NCI-H1105 treated with DMSO at 0.1 percent for 48 hours (cell line): ENCODE data around the gene AP1AR.

Source experiments
- DNase-seq: peaks from one replicate; lab custom pipeline; 2025; lab: John Stamatoyannopoulos, UW

AP1AR gene

GRCh38 chr4:112312610-112313239 lies 81.1 kb downstream of the AP1AR start:
- DNase-seq, result no peak

GRCh38 chr4:112315446-112315845 lies 83.9 kb downstream of the AP1AR start:
- DNase-seq, result no peak

- DNase-seq, result no peak
Measured at GRCh38 chr4:112316360-112316759, 84.8 kb downstream of the AP1AR start.

- DNase-seq, result no peak
Measured at GRCh38 chr4:112318239-112319142, 86.9 kb downstream of the AP1AR start.
